Mononuclear cell (primary cell): ENCODE results near the gene LTBP4. TPM values are rescaled to one million over a fixed set of nuclear protein-coding genes. Genes with fewer than 3 reads are reported as not detected.
"Not testable (repeated sequence)": the region's sequence is repeated elsewhere in the genome, so short reads cannot be mapped to it uniquely, and the experiment has no call there.

Source experiments
- H3K27me3 ChIP-seq: 2 replicates; pipeline ENCODE4 v1.6.0; 2011; ENCODE audit warnings: low read length, control low read depth; ENCODE audit not compliant: insufficient read depth
- H3K4me1 ChIP-seq: 2 replicates; pipeline ENCODE4 v1.5.1; 2011; ENCODE audit warnings: mild to moderate bottlenecking, low read length, control low read depth; ENCODE audit not compliant: insufficient read depth
- H3K4me3 ChIP-seq: 2 replicates; pipeline ENCODE4 v1.5.1; 2011; ENCODE audit warnings: mild to moderate bottlenecking, low read length, moderate library complexity
- H3K9me3 ChIP-seq: 2 replicates; pipeline ENCODE4 v1.5.1; 2011; ENCODE audit warnings: low read depth, mild to moderate bottlenecking, control low read depth, low read length
- total RNA-seq: library from RNA; depleted of rRNA; stranded (reverse); fragments of >200 nt; gene quantifications from one replicate; pipeline ENCODE4 v1.2.3, GENCODE V29; 2012

LTBP4 gene
- 16.2 TPM for total RNA-seq

GRCh38 chr19:40601134-40601974 is at the start of gene LTBP4:
TSS of gene LTBP4 (plus strand) at chr19:40601369. CDS start at chr19:40601388, 19 bp downstream.
- Histone ChIP-seq H3K4me1 (peaks cover 81% of the 10 kb centered on the region), H3K9me3 (no peaks in the 10 kb centered on the region), H3K27me3 (peaks cover 57% of the 10 kb centered on the region), H3K4me3 (no peak within 1 kb of the TSS)

- peaks cover 4% of the 10 kb centered on the region for H3K4me1 ChIP-seq
- H3K4me3 ChIP-seq, result no peak overlapping the region
- H3K9me3 ChIP-seq, result no peaks in the 10 kb centered on the region
- H3K27me3 ChIP-seq, result peaks cover 41% of the 10 kb centered on the region
These were observed 48.3 kb upstream of the LTBP4 start for GRCh38 chr19:40552848-40553247.

- Histone ChIP-seq H3K4me3 (no peak overlapping the region), H3K4me1 (no peaks in the 10 kb centered on the region), H3K27me3 (peaks cover 32% of the 10 kb centered on the region), H3K9me3 (no peaks in the 10 kb centered on the region)
These were observed 47.0 kb upstream of the LTBP4 start for GRCh38 chr19:40553885-40554857.

- Histone ChIP-seq H3K4me1 (no peaks in the 10 kb centered on the region), H3K27me3 (peaks cover 26% of the 10 kb centered on the region), H3K9me3 (no peaks in the 10 kb centered on the region), H3K4me3 (no peak overlapping the region)
These were observed 45.0 kb upstream of the LTBP4 start for GRCh38 chr19:40555978-40556689.

GRCh38 chr19:40556953-40557530 is 44.1 kb upstream of the LTBP4 start:
- peaks cover 25% of the 10 kb centered on the region for H3K27me3 ChIP-seq
- no peaks in the 10 kb centered on the region for H3K9me3 ChIP-seq

GRCh38 chr19:40559394-40559793 is 41.8 kb upstream of the LTBP4 start:
- no peak overlapping the region for H3K4me3 ChIP-seq
- H3K4me1 ChIP-seq, result no peaks in the 10 kb centered on the region
- H3K27me3 ChIP-seq, result peaks cover 9% of the 10 kb centered on the region
- H3K9me3 ChIP-seq, result no peaks in the 10 kb centered on the region

More at GRCh38 chr19:40556953-40557530, 44.1 kb upstream of the LTBP4 start:
- no peaks in the 10 kb centered on the region for H3K4me1 ChIP-seq
- no peak overlapping the region for H3K4me3 ChIP-seq

- Histone ChIP-seq H3K9me3 (no peaks in the 10 kb centered on the region), H3K4me3 (no peak overlapping the region), H3K27me3 (peaks cover 3% of the 10 kb centered on the region), H3K4me1 (no peaks in the 10 kb centered on the region)
These were observed 41.1 kb upstream of the LTBP4 start for GRCh38 chr19:40560092-40560507.

- peaks cover 17% of the 10 kb centered on the region for H3K27me3 ChIP-seq
- H3K4me1 ChIP-seq, result no peaks in the 10 kb centered on the region
- H3K4me3 ChIP-seq, result no peak overlapping the region
- H3K9me3 ChIP-seq, result no peaks in the 10 kb centered on the region
These were observed 39.2 kb upstream of the LTBP4 start for GRCh38 chr19:40561947-40562346.

GRCh38 chr19:40564535-40564934 is 36.6 kb upstream of the LTBP4 start:
- H3K4me3 ChIP-seq, H3K9me3 ChIP-seq, H3K4me1 ChIP-seq: not testable (repeated sequence)
- H3K27me3 ChIP-seq, result peaks cover 39% of the 10 kb centered on the region

- peaks cover 39% of the 10 kb centered on the region for H3K27me3 ChIP-seq
- H3K9me3 ChIP-seq, result no peaks in the 10 kb centered on the region
- H3K4me1 ChIP-seq, result peaks cover 14% of the 10 kb centered on the region
- no peak overlapping the region for H3K4me3 ChIP-seq
These were observed 35.8 kb upstream of the LTBP4 start for GRCh38 chr19:40565355-40565754.

GRCh38 chr19:40565910-40566495 is 35.2 kb upstream of the LTBP4 start:
- Histone ChIP-seq H3K9me3 (no peaks in the 10 kb centered on the region), H3K4me3 (no peak overlapping the region), H3K27me3 (peaks cover 36% of the 10 kb centered on the region), H3K4me1 (peaks cover 18% of the 10 kb centered on the region)

- Histone ChIP-seq H3K4me1 (peaks cover 21% of the 10 kb centered on the region), H3K4me3 (no peak overlapping the region), H3K27me3 (peaks cover 36% of the 10 kb centered on the region), H3K9me3 (no peaks in the 10 kb centered on the region)
These were observed 34.0 kb upstream of the LTBP4 start for GRCh38 chr19:40567040-40567749.

- H3K9me3 ChIP-seq, result no peaks in the 10 kb centered on the region
- peaks cover 21% of the 10 kb centered on the region for H3K4me1 ChIP-seq
- H3K4me3 ChIP-seq, result no peak overlapping the region
- peaks cover 36% of the 10 kb centered on the region for H3K27me3 ChIP-seq
These were observed 33.2 kb upstream of the LTBP4 start for GRCh38 chr19:40567750-40568494.
